SK-N-SH (cell line): ENCODE measurements around the gene DOCK4. TPM values are rescaled to one million over a fixed set of nuclear protein-coding genes. Genes with fewer than 3 reads are reported as not detected.
A peak's percentile ranks its signal among the peaks of the same experiment; 100 is the strongest.

Experiments used
- CTCF ChIA-PET: fragments of 300-600, 350-600 bp; formaldehyde crosslinking; extraction: SDS; loops from one replicate; lab custom pipeline; 2021; lab: Yijun Ruan, JAX
- POLR2A ChIA-PET: fragments of 350-600 bp; sonication (Branson Sonifier 250); formaldehyde crosslinking; extraction: SDS; loops from one replicate; lab custom pipeline; 2020; ENCODE audit warnings: antibody characterized with exemption, inconsistent platforms; lab: Yijun Ruan, JAX
- DNase-seq: peaks from one replicate; pipeline ENCODE4 v3.0.0; 2012
- H2AFZ ChIP-seq: fragments of 200-600 bp; sonication (generic); 2 replicates; pipeline ENCODE4 v1.8.1; 2016; ENCODE audit warnings: antibody characterized with exemption, mild to moderate bottlenecking, low read depth
- H3F3A ChIP-seq: fragments of 200-600 bp; sonication (generic); replicated peaks from 2 replicates; pipeline ENCODE3; 2016; ENCODE audit warnings: antibody characterized with exemption, mild to moderate bottlenecking; ENCODE audit not compliant: insufficient read depth
- H3K27ac ChIP-seq, 2 experiments: fragments of 200-500 bp in 1 of 2; fragments of 200-600 bp in 1 of 2; sonication (Bioruptor generic) in 1 of 2; sonication (generic), shearing (Covaris generic) in 1 of 2; 2 replicates each; pipeline versions ENCODE4 v1.5.1 to v1.6.1; 2014 to 2016; ENCODE audit warnings: low read depth in 2 of 2, inconsistent platforms in 1 of 2, low read length in 1 of 2, mild to moderate bottlenecking in 1 of 2, mixed read lengths in 1 of 2
- H3K27me3 ChIP-seq: fragments of 200-600 bp; sonication (generic), shearing (Covaris generic); 2 replicates; pipeline ENCODE4 v1.6.1; 2016; ENCODE audit warnings: mixed run types; ENCODE audit not compliant: insufficient read depth
- H3K36me3 ChIP-seq, 2 experiments: fragments of 200-500 bp in 1 of 2; fragments of 200-600 bp in 1 of 2; sonication (Bioruptor generic) in 1 of 2; sonication (generic) in 1 of 2; replicated peaks in 1 of 2; 2 replicates each; pipeline versions ENCODE3 to v1.5.1; 2014 to 2016; ENCODE audit warnings: low read length in 1 of 2, mild to moderate bottlenecking in 1 of 2; ENCODE audit not compliant: insufficient read depth in 2 of 2, control insufficient read depth in 1 of 2
- H3K4me1 ChIP-seq, 2 experiments: fragments of 200-500 bp in 1 of 2; fragments of 200-600 bp in 1 of 2; sonication (Bioruptor generic) in 1 of 2; sonication (generic), shearing (Covaris generic) in 1 of 2; 2 replicates each; pipeline versions ENCODE4 v1.5.1 to v1.6.1; 2014 to 2016; ENCODE audit warnings: low read depth in 1 of 2, low read length in 1 of 2, mixed run types in 1 of 2; ENCODE audit not compliant: insufficient read depth in 2 of 2, control insufficient read depth in 1 of 2
- H3K4me2 ChIP-seq: fragments of 200-600 bp; sonication (generic), shearing (Covaris generic); 2 replicates; pipeline ENCODE4 v1.6.1; 2017; ENCODE audit warnings: mixed run types
- H3K4me3 ChIP-seq, 2 experiments: fragments of 200-500 bp in 1 of 2; fragments of 200-600 bp in 1 of 2; sonication (Bioruptor generic) in 1 of 2; sonication (generic), shearing (Covaris generic) in 1 of 2; 2 replicates each; pipeline versions ENCODE4 v1.5.1 to v1.8.1; 2014 to 2016; ENCODE audit warnings: low read depth in 2 of 2, inconsistent platforms in 1 of 2, low read length in 1 of 2, mild to moderate bottlenecking in 1 of 2, mixed read lengths in 1 of 2, moderate library complexity in 1 of 2
- H3K79me2 ChIP-seq: fragments of 200-600 bp; sonication (generic); 2 replicates; pipeline ENCODE4 v1.8.1; 2017; ENCODE audit warnings: mild to moderate bottlenecking; ENCODE audit not compliant: insufficient read depth
- H3K9ac ChIP-seq: fragments of 200-600 bp; sonication (generic); 2 replicates; pipeline ENCODE4 v1.6.1; 2017; ENCODE audit warnings: mixed run types
- H3K9me2 ChIP-seq: fragments of 200-600 bp; sonication (generic); 2 replicates; pipeline ENCODE4 v1.6.1; 2017; ENCODE audit warnings: mixed run types
- H3K9me3 ChIP-seq: fragments of 200-600 bp; sonication (generic); 2 replicates; pipeline ENCODE4 v1.6.1; 2017; ENCODE audit warnings: mixed run types, mild to moderate bottlenecking, moderate library complexity
- H4K20me1 ChIP-seq: fragments of 200-600 bp; sonication (generic); 2 replicates; pipeline ENCODE4 v1.6.1; 2017; ENCODE audit warnings: mild to moderate bottlenecking, mixed run types; ENCODE audit not compliant: insufficient read depth
- CHD2 ChIP-seq: fragments of 150-350 bp; IDR thresholded peaks from 2 replicates; pipeline ENCODE4 v1.6.1; 2018; ENCODE audit warnings: low read length; ENCODE audit not compliant: partially characterized antibody
- MEF2A ChIP-seq: IDR thresholded peaks from 2 replicates; pipeline ENCODE4 v1.4.0; 2012; ENCODE audit warnings: low read depth, borderline replicate concordance
- NRF1 ChIP-seq: IDR thresholded peaks from 2 replicates; pipeline ENCODE4 v1.6.1; 2012; ENCODE audit warnings: low read depth, mild to moderate bottlenecking, low read length
- POLR2AphosphoS5 ChIP-seq: IDR thresholded peaks from 2 replicates; pipeline ENCODE4 v1.6.1; 2012; ENCODE audit warnings: low read depth, low read length
- SMC3 ChIP-seq: IDR thresholded peaks from 2 replicates; pipeline ENCODE4 v1.6.1; 2012; ENCODE audit warnings: low read depth, low read length, improper control_type of control experiment
- TAF1 ChIP-seq: IDR thresholded peaks from 2 replicates; pipeline ENCODE4 v1.6.1; 2012; ENCODE audit warnings: low read depth, mild to moderate bottlenecking, low read length, moderate library complexity, borderline replicate concordance
- TCF12 ChIP-seq: IDR thresholded peaks from 2 replicates; pipeline ENCODE4 v1.4.0; 2012
- TEAD4 ChIP-seq: IDR thresholded peaks from 2 replicates; pipeline ENCODE4 v1.4.0; 2012; ENCODE audit warnings: mild to moderate bottlenecking, borderline replicate concordance; ENCODE audit not compliant: insufficient read depth
- WGBS: methylation state at CpG from one replicate; pipeline ENCODE4 v1.1.6; 2017; ENCODE audit warnings: low lambda C conversion rate; 5-methylcytosine and 5-hydroxymethylcytosine counted together
- polyA plus RNA-seq, 3 experiments: library from polyadenylated mRNA; depleted of rRNA; stranded (reverse); fragments of >200 nt; gene quantifications; 2 replicates each; pipeline ENCODE4 v1.2.3, GENCODE V29; 2012
- TF ChIP-seq, protein P1 (sequence below): IDR thresholded peaks from 2 replicates; pipeline ENCODE4 v1.4.0; 2012; ENCODE audit warnings: low read depth
- TF ChIP-seq, protein P2 (sequence below): fragments of 200-600 bp; sonication (generic); IDR thresholded peaks from 2 replicates; pipeline ENCODE4 v1.6.1; 2017; ENCODE audit warnings: antibody characterized with exemption, mild to moderate bottlenecking, moderate library complexity
- TF ChIP-seq, protein P3 (sequence below): IDR thresholded peaks from 2 replicates; pipeline ENCODE4; 2012
- TF ChIP-seq, protein P4 (sequence below): fragments of 150-350 bp; IDR thresholded peaks from 2 replicates; pipeline ENCODE4 v1.6.1; 2016; ENCODE audit warnings: mild to moderate bottlenecking, low read depth, low read length
- TF ChIP-seq, protein P5 (sequence below): IDR thresholded peaks from 2 replicates; pipeline ENCODE4 v1.4.0; 2012; ENCODE audit warnings: low read depth, borderline replicate concordance

The DOCK4 gene
- polyA plus RNA-seq, 1 of the 3 experiments (the other 2 are of a cell fraction), result 8.5 TPM

DNA sequence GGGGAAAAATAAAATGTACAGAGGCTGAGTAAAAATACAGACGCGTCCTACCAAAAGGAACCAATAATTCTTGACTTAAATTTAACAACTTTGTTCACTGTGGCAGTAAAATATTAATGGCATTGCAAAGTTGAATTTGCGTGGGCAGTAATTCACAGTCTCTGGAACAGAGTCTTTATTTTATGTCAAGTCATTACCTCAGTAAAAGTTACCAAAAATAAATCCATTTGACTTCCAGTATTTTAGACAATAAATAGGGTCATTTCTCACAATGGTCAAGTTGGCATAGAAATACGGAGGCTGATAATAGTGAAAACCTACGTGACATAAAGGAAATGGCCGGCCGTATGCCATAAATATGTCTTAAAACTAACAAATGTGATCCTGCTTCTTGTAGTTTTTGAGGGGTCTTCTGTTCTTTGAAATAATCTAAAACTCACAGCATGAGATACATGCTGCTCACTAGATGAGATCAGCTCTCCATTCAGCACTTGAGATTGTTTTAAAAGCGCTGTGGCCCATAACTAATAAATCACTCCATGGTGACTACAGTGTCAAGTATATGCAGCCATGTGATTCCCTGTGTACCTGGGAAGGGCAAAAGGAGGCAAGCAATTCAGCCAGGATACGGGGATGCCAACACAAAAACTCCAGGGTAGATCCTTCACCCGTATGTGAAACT lies 75.3 kb downstream of the DOCK4 start:
- no peaks in the 10 kb centered on the region for H3F3A ChIP-seq
- 87% methylated on average over 10 of the region's 10 CpGs for WGBS
- no peaks in the 10 kb centered on the region for H3K27me3 ChIP-seq
- H3K4me3 ChIP-seq, result no peak overlapping the region
- ChIA-PET POLR2A (no interaction called here), CTCF (no interaction called here)
- H3K4me2 ChIP-seq, result no peak overlapping the region
- DNase-seq, result no peak
- no peaks in the 10 kb centered on the region for H3K79me2 ChIP-seq
- H4K20me1 ChIP-seq, result no peaks in the 10 kb centered on the region
- no peaks in the 10 kb centered on the region for H3K9me2 ChIP-seq
- H3K27ac ChIP-seq, result peak overlapping the region; percentile 66 to 91; a peak in 2 of 4 replicates
- no peak overlapping the region for H3K9ac ChIP-seq
- peaks cover 7 to 26% of the 10 kb centered on the region in 2 experiments; a peak in 3 of 4 replicates for H3K4me1 ChIP-seq
- no peak overlapping the region for H2AFZ ChIP-seq
- no peaks in the 10 kb centered on the region for H3K36me3 ChIP-seq
- H3K9me3 ChIP-seq, result no peaks in the 10 kb centered on the region
- TF ChIP-seq, protein P1, sequence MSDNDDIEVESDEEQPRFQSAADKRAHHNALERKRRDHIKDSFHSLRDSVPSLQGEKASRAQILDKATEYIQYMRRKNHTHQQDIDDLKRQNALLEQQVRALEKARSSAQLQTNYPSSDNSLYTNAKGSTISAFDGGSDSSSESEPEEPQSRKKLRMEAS, result no peak
- TF ChIP-seq TCF12 (no peak), CHD2 (no peak), TAF1 (no peak), POLR2AphosphoS5 (no peak), NRF1 (no peak)
- TF ChIP-seq, protein P2, sequence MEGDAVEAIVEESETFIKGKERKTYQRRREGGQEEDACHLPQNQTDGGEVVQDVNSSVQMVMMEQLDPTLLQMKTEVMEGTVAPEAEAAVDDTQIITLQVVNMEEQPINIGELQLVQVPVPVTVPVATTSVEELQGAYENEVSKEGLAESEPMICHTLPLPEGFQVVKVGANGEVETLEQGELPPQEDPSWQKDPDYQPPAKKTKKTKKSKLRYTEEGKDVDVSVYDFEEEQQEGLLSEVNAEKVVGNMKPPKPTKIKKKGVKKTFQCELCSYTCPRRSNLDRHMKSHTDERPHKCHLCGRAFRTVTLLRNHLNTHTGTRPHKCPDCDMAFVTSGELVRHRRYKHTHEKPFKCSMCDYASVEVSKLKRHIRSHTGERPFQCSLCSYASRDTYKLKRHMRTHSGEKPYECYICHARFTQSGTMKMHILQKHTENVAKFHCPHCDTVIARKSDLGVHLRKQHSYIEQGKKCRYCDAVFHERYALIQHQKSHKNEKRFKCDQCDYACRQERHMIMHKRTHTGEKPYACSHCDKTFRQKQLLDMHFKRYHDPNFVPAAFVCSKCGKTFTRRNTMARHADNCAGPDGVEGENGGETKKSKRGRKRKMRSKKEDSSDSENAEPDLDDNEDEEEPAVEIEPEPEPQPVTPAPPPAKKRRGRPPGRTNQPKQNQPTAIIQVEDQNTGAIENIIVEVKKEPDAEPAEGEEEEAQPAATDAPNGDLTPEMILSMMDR, result no peak
- TF ChIP-seq, protein P3, sequence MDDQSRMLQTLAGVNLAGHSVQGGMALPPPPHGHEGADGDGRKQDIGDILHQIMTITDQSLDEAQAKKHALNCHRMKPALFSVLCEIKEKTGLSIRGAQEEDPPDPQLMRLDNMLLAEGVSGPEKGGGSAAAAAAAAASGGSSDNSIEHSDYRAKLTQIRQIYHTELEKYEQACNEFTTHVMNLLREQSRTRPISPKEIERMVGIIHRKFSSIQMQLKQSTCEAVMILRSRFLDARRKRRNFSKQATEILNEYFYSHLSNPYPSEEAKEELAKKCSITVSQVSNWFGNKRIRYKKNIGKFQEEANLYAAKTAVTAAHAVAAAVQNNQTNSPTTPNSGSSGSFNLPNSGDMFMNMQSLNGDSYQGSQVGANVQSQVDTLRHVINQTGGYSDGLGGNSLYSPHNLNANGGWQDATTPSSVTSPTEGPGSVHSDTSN, result no peak
- TF ChIP-seq, protein P4, sequence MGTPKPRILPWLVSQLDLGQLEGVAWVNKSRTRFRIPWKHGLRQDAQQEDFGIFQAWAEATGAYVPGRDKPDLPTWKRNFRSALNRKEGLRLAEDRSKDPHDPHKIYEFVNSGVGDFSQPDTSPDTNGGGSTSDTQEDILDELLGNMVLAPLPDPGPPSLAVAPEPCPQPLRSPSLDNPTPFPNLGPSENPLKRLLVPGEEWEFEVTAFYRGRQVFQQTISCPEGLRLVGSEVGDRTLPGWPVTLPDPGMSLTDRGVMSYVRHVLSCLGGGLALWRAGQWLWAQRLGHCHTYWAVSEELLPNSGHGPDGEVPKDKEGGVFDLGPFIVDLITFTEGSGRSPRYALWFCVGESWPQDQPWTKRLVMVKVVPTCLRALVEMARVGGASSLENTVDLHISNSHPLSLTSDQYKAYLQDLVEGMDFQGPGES, result no peak

DNA sequence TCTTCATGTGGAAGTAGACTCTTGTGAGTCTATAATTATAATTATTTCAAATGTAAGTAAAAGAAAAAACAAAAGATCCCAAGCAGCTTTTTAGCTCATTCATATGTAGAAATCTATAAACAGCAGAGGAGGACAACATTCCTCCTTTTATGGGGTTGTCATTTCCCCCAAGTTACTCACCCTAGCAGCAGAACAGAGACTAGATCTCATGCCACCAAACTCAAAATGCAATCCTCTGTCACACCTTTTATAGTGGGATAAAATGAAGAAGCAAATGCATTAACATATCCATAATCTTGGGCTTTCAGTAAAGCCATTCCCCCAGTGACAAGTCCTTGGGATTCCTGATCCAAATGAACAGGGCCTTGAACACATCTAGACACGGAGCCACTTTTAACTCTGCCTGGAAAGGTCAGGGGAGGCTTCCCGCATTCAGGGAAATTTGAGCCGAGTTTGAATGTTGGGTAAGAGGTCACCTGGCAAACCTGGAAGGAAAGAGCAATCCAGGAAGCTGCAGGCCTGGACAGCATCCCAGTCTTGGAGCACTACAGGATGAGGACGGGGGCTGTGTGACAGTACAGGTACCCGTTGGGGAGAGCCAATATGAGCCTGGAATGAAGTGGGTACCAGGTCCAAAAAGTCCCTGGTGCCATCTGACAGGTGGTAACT lies 76.4 kb downstream of the DOCK4 start:
- Histone ChIP-seq H3K9me3 (no peaks in the 10 kb centered on the region), H3K4me2 (no peak overlapping the region), H3K4me1 (peaks cover 7 to 20% of the 10 kb centered on the region in 2 experiments; a peak in 3 of 4 replicates), H3K9ac (no peak overlapping the region), H3K9me2 (no peaks in the 10 kb centered on the region), H3K27ac (no peak overlapping the region), H3F3A (no peaks in the 10 kb centered on the region), H2AFZ (no peak overlapping the region), H4K20me1 (no peaks in the 10 kb centered on the region), H3K79me2 (no peaks in the 10 kb centered on the region), H3K36me3 (no peaks in the 10 kb centered on the region), H3K4me3 (no peak overlapping the region), H3K27me3 (no peaks in the 10 kb centered on the region)
- POLR2A ChIA-PET, result no interaction called here
- no peak for DNase-seq
- CTCF ChIA-PET, result no interaction called here
- WGBS, result 86% methylated on average over 5 of the region's 5 CpGs
- TF ChIP-seq, protein P4, result no peak
- TF ChIP-seq SMC3 (no peak), MEF2A (no peak), TEAD4 (no peak)
- TF ChIP-seq, protein P5, sequence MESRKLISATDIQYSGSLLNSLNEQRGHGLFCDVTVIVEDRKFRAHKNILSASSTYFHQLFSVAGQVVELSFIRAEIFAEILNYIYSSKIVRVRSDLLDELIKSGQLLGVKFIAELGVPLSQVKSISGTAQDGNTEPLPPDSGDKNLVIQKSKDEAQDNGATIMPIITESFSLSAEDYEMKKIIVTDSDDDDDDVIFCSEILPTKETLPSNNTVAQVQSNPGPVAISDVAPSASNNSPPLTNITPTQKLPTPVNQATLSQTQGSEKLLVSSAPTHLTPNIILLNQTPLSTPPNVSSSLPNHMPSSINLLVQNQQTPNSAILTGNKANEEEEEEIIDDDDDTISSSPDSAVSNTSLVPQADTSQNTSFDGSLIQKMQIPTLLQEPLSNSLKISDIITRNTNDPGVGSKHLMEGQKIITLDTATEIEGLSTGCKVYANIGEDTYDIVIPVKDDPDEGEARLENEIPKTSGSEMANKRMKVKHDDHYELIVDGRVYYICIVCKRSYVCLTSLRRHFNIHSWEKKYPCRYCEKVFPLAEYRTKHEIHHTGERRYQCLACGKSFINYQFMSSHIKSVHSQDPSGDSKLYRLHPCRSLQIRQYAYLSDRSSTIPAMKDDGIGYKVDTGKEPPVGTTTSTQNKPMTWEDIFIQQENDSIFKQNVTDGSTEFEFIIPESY, result no peak
